ENCODE measurements around the gene SPAST. TPM values are rescaled to one million over a fixed set of nuclear protein-coding genes. Genes with fewer than 3 reads are reported as not detected.

The SPAST gene
- total and polyA plus RNA-seq, 2 of the 13 experiments (the other 11 are each of a cell fraction or from before 2014, with no cell fraction given), result 11.5 to 40.4 TPM

DNA sequence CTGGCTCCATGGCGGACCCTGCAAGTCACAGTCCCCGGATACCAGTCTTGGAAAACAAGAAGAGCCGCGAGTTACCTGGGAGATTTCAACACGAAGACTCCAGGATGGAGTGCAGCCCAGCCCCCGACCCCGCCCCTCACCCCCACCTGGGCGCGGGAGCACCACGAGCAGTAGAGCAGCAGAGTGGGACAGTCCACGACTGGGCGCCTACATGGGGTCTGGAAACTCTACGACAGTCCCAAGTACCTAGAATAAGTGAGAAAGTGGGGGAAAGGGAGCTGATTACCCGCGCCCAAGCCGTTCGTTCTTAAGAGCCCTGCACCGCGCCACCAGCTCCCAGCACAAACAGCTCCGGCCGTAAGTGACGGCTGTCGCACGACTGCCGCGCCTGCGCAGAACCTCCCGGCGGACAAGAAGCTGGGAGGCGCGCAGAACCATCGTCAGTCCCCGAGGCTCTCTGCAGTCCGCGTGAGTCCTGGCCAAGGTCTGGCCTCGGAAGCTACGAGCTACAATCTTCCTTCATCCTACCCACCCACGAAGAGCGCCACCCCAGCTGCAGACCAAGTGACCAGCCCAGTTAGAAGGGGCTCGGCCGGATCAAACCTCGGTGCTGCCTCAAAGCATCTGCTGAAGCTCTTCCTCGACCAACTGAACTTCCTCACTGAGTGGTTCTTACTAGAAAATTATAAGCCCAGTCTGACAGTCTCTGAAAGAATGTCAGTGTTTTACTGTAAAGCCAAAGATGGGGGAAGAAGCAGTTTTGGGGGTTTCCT is 23.7 kb upstream of the SPAST start, which contains the start of gene DPY30 (continued):
- TF ChIP-seq ZNF343 (CRISPR knock-in tag; IDR thresholded peaks at IDR 0.05), result peak; percentile 84; the same call in 1 of the 2 replicates
- TF ChIP-seq PHF21A (CRISPR knock-in tag; IDR thresholded peaks at IDR 0.05), result no peak
- no peak for TF ChIP-seq ATRX (CRISPR knock-in tag; IDR thresholded peaks at IDR 0.05; ENCODE audit: borderline replicate concordance)
- no peak; the same call in 1 of the 2 replicates for TF ChIP-seq ZNF83 (CRISPR knock-in tag; IDR thresholded peaks at IDR 0.05; ENCODE audit: borderline replicate concordance)
- peak; percentile 84 for TF ChIP-seq ARNTL (CRISPR knock-in tag; IDR thresholded peaks at IDR 0.05)
- TF ChIP-seq, protein P1, sequence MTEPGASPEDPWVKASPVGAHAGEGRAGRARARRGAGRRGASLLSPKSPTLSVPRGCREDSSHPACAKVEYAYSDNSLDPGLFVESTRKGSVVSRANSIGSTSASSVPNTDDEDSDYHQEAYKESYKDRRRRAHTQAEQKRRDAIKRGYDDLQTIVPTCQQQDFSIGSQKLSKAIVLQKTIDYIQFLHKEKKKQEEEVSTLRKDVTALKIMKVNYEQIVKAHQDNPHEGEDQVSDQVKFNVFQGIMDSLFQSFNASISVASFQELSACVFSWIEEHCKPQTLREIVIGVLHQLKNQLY (CRISPR knock-in tag; IDR thresholded peaks at IDR 0.05), result no peak
- TF ChIP-seq CHCHD3 (CRISPR knock-in tag; IDR thresholded peaks at IDR 0.05), result no peak; the same call in 1 of the 2 replicates
- TF ChIP-seq, protein P2, sequence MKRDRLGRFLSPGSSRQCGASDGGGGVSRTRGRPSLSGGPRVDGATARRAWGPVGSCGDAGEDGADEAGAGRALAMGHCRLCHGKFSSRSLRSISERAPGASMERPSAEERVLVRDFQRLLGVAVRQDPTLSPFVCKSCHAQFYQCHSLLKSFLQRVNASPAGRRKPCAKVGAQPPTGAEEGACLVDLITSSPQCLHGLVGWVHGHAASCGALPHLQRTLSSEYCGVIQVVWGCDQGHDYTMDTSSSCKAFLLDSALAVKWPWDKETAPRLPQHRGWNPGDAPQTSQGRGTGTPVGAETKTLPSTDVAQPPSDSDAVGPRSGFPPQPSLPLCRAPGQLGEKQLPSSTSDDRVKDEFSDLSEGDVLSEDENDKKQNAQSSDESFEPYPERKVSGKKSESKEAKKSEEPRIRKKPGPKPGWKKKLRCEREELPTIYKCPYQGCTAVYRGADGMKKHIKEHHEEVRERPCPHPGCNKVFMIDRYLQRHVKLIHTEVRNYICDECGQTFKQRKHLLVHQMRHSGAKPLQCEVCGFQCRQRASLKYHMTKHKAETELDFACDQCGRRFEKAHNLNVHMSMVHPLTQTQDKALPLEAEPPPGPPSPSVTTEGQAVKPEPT (CRISPR knock-in tag; IDR thresholded peaks at IDR 0.05; ENCODE audit: low read depth), result peak; percentile 42; the same call in 1 of the 2 replicates
- TF ChIP-seq RFXAP (CRISPR knock-in tag; IDR thresholded peaks at IDR 0.05; ENCODE audit: borderline replicate concordance), result no peak
- 0 out of 2 replicates have a peak, but pooled peaks have one; percentile 81 for TF ChIP-seq REL (CRISPR knock-in tag; conservative IDR thresholded peaks at IDR 0.05)
- TF ChIP-seq, protein P3, sequence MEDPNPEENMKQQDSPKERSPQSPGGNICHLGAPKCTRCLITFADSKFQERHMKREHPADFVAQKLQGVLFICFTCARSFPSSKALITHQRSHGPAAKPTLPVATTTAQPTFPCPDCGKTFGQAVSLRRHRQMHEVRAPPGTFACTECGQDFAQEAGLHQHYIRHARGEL (CRISPR knock-in tag; IDR thresholded peaks at IDR 0.05), result no peak
- TF ChIP-seq YEATS2 (CRISPR knock-in tag; IDR thresholded peaks at IDR 0.05; ENCODE audit: borderline replicate concordance), result peak; percentile 91
- peak; percentile 96 for TF ChIP-seq ZNF792 (CRISPR knock-in tag; IDR thresholded peaks at IDR 0.05)
- peak; percentile 86; the same call in 1 of the 2 replicates for TF ChIP-seq BCL3 (CRISPR knock-in tag; IDR thresholded peaks at IDR 0.05)
- TF ChIP-seq ZNF660 (CRISPR knock-in tag; IDR thresholded peaks at IDR 0.05; ENCODE audit: borderline replicate concordance, low read depth), result no peak
- TF ChIP-seq, protein P4, sequence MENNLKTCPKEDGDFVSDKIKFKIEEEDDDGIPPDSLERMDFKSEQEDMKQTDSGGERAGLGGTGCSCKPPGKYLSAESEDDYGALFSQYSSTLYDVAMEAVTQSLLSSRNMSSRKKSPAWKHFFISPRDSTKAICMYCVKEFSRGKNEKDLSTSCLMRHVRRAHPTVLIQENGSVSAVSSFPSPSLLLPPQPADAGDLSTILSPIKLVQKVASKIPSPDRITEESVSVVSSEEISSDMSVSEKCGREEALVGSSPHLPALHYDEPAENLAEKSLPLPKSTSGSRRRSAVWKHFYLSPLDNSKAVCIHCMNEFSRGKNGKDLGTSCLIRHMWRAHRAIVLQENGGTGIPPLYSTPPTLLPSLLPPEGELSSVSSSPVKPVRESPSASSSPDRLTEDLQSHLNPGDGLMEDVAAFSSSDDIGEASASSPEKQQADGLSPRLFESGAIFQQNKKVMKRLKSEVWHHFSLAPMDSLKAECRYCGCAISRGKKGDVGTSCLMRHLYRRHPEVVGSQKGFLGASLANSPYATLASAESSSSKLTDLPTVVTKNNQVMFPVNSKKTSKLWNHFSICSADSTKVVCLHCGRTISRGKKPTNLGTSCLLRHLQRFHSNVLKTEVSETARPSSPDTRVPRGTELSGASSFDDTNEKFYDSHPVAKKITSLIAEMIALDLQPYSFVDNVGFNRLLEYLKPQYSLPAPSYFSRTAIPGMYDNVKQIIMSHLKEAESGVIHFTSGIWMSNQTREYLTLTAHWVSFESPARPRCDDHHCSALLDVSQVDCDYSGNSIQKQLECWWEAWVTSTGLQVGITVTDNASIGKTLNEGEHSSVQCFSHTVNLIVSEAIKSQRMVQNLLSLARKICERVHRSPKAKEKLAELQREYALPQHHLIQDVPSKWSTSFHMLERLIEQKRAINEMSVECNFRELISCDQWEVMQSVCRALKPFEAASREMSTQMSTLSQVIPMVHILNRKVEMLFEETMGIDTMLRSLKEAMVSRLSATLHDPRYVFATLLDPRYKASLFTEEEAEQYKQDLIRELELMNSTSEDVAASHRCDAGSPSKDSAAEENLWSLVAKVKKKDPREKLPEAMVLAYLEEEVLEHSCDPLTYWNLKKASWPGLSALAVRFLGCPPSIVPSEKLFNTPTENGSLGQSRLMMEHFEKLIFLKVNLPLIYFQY (CRISPR knock-in tag; IDR thresholded peaks at IDR 0.05; ENCODE audit: borderline replicate concordance), result no peak
- no peak for TF ChIP-seq RORA (CRISPR knock-in tag; IDR thresholded peaks at IDR 0.05)

All from HepG2 (cell line).